Stimulated activated CD8-positive, alpha-beta memory T cell treated with anti-CD3 and anti-CD28 coated beads, Interleukin-4, amount 100 ng/mL, for 1 hour (primary cell): ENCODE results near the gene HIPK4.
"Not testable (repeated sequence)": the region's sequence is repeated elsewhere in the genome, so short reads cannot be mapped to it uniquely, and the experiment has no call there.

Experiments
- DNase-seq, 2 donors: peaks; one replicate each; pipeline ENCODE4 v3.0.0-alpha.2; 2020; ENCODE audit warnings: low read depth in 2 of 2, low spot score in 1 of 2

HIPK4 gene

GRCh38 chr19:40416918-40417642 lies 27.1 kb upstream of the HIPK4 start:
- no peak for DNase-seq

DNA sequence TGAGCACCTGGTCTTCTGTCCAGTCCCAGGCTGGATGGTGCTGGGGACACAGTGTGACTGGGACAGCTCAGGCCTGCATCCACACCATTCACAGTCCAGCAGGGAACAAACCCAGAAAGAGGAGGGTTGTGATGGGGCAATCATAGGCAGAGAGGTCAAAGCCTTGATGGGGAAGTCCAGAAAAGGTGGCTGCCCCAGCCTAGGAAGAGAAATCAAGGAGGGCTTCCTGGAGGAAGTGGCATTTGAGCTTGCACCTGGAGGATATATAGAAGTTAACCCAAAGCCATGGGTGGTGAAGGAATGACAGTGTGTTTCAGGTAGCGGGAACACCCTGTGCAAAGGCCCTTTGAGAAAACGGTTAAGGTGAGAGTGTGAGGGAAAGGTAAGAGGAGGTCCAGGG lies 25.8 kb upstream of the HIPK4 start:
- no peak for DNase-seq

DNA sequence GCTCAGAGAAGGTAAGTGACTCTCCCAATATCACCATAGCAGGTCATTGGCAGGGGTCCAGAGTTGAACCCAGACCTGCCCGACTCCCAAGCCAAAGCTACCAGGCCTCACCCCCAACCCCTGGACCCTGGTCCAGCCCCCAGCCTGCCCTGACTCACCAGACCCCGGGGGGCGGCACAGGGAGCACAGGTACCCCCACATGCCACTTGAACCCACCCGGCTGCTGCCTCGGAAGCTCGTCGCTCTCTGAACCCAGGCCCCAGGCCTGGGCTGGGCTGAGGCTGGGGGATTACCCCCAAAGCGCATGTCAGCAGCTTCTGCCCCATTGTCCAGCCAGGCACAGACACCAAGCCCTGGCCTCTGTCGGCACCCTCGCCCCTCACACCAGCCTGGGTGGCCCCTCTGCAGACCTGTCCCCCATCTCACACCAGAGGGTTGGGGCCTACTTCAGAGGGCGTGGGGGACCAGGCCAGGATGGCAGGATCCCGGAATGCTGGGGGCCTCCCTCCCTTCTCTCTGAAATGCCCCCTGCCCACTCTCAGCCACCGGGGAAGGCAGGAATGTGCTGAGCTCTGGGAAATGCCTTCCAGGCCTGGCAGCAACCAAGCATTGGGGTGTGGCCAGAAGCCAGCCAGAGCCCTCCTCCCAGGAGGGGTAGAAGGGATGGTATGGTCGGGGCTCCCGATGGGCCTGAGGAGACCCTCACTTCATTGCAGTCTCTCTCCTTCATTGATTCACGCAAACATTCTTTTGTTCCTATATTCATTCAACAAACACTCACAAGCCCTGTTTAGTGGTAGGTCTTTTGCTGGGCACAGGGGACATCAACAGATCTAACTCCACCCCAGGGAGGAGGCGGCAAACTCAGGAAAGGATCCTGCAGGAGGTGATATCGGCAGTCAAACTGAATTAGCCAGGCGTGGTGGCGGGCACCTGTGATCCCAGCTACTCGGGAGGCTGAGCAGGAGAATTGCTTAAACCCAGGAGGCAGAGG lies 24.9 kb upstream of the HIPK4 start:
- DNase-seq, result no peak

GRCh38 chr19:40413291-40413845 lies 23.4 kb upstream of the HIPK4 start, which contains the start of gene PRX:
TSS of gene PRX (minus strand) at chr19:40413378. CDS start at chr19:40407932, 5,446 bp downstream.
- DNase-seq, result no peak

- no peak for DNase-seq
These were observed 22.9 kb upstream of the HIPK4 start for GRCh38 chr19:40412866-40413265.

DNA sequence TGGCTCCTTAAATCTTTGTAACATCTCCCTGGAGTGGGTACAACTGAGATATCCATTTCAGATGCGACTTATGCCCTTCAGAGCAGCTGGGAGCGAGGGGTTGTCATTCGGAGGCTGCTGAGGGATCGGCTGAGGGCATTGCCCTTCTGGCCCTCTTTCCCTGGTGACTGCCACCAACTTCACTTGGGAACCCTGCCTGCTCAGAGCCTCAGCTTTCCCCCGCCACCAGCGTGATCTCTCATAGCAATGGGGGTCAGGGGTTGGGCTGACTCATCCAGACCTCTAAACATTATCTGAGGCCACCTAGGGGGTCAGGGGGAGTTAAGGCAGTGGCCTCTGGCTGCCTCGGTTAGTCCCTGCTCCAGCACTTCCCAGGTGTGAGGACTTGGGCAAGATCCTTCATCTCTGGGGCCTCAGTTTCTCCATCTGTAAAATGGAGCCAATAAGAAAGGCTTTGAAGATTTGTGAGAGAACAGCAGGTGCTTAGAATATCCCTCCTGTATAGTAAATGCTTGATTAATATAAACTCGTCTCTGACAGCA lies 22.0 kb upstream of the HIPK4 start:
- DNase-seq, result no peak

DNA sequence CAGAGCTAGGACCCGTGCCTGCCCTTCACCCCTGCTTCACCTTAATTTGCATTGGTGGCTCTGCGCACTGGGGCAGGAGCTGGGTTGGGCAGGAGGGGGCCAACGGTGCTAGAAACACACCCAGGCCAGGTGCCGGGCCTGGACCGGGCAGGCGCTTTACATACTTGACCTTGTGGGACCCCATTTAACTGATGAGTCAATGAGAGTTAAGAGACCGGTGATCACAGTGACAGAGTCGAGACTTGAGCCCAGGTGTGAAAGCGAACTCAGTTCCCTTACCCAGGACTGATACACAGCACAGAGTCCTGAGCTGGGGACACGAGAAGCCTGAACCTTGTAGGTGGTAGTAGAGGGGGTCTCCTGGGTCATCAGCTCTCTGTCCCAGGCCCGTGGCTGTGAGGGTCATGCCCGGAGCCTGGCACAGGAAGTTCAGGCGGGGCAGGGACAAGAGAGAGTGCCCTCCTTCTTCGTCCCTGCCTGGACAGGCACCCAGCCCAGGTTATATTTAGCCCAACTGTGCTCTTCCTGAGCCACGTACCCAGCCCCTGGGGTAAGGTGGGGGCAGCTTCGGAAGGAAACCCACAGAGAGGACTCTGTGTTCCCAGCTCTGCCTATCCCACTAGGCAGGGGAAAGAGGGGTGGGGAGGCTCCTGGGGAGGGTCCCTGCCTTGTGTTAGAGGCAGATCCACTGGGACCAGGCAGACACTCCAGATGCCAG lies 21.3 kb upstream of the HIPK4 start:
- DNase-seq, result no peak

DNA sequence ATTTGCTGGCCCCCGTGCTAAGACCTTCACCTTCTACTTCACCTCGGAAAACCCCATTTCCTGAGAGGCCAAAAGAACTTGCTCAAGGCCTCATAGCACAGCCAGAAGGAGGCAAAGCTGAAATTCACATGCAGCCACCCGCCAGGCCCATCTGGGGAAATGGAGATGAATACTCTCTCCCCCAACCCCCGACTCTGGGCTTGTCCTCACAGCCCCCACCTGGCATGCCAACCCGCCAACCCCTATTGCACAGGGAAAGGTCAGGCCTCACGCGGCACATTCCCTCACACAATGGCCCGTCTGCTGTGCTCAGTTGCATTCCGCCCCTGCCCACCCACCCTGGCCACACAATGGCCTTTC lies 20.0 kb upstream of the HIPK4 start:
- DNase-seq, result no peak

DNA sequence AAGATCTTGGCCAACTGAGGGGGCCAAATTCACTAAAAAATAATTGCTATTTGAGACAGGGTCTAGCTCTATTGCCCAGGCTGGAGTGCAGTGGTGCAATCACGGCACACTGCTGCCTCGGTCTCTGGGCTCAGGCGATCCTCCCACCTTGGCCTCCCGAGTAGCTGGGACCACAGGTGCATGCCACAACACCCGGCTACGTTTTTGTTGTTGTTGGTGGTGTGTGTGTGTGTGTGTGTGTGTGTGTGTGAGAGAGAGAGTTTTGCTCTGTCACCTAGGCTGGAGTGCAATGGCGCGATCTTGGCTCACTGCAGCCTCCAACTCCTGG lies 18.6 kb upstream of the HIPK4 start:
- not testable (repeated sequence) for DNase-seq

DNA sequence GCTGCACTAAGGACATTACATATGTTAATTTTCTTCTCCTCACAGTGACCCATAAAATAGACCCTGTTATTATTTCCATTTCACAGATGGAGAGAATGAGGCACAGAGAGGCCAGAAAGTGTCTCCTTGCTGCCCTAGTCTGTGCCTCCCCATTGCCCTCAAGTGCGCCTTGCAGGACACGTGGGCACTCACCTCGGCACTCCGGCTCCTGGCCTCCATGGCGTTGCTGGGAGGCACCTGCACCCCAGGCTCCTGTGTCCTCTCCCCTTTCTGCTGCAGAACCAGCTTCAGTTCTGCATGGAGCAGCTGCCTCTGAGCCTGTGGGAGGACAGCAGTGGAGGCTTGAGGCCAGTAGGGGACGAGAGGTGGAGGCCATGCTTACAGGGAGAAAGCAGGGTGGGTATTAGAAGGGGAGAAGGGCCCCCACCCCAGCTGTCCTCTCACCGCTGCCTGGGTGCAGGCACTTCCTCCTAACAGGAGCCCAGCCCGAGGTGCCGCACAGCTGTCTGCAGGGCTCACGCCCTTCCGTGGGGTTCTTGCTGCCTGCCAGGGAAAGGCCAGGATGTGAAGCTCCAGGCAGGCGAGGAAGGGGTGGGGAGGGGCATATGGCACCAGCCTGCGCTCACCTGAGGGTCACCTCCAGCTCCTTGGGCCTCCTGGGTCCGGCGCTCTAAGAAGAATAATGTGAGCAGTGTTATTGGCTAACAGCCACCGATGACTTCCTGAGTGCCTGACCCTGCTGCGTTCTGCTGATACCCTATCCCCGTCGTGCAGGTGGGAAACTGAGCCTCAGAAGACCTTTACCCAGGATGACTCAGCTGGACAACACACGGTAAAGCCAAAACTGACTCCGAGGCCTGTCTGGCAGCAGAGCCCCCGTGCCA lies 18.0 kb upstream of the HIPK4 start:
- DNase-seq, result no peak

DNA sequence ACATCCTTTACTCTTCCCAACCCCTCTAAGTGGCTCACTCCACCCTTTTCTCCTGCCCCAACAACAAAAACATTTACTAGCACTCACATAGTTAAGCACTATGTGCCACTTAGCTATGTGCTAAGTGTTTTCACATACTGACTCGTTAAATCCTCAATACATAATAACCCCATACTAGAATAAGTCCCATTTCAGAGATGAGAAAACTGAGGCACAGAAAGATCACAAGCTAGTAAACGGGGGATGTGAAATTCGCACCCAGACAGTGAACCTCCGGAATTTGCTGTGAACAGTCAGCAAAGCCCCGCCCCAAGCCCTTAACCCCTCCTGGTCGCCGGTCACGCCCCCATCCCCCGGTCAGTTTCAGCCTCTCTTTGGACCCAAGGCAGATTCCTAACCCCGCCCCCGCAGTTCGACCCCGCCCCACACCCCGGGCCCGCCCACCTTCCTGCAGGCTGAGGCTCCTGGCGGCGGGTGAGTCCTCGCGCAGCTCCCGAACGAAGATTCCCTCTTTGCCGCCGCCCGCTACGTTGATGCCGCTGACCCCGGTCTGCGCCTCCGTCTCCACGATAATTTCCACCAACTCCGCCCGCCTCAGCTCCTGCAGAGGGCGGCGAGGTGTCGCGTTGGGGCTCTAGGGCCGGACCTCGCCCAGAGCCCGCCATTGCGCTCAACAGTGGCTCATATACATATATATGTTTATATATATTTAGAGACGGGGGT lies 13.4 kb upstream of the HIPK4 start:
- DNase-seq, result peak; percentile 55 to 58

GRCh38 chr19:40400559-40400958 lies 10.6 kb upstream of the HIPK4 start:
- DNase-seq, result no peak

DNA sequence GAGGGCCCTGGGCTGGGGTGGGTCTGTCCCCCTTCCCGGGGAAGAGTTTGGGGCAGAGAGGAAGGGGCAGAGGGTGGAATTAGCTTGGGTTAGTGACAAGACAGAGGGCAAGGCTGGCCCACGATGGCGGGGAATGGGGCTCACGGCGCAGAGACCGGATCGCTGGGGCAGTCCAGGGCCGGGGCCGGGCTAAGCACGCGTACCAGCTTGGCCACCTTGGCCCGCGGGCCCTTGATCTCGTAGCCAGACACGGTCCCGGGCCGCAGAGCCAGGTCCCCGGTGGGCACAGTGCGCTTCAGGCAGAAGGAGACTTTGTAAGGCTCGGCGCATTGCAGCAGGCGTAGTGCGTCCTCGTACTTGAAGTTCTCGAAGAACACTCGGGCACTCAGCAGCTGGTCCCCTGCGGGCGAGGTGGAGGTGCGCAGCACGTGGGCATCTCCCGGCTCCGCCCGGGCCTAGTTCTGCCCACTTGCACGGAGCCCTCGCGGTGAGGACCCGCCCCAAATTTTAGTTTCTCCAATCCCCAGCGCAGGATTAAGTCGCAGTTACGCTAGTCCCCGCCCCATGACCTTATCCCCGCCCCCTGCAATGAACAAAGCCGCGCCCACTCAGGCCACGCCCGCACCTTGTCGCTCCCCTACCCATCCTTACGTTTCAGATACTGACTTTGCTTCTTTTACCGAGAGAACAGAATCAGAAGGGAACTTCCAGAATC lies 8.6 kb upstream of the HIPK4 start:
- peak in 1 of 2 donors; percentile 27 for DNase-seq

GRCh38 chr19:40397568-40397906 lies 7.6 kb upstream of the HIPK4 start:
- no peak for DNase-seq

- DNase-seq, result no peak
These were observed 7.0 kb upstream of the HIPK4 start for GRCh38 chr19:40396886-40397567.

GRCh38 chr19:40395956-40396355 lies 6.0 kb upstream of the HIPK4 start:
- DNase-seq, result no peak

GRCh38 chr19:40394816-40395210 lies 4.8 kb upstream of the HIPK4 start:
- DNase-seq, result no peak
